A549 (cell line): ENCODE measurements around the gene TKTL1.

Experiments
- BHLHE40 ChIP-seq: IDR thresholded peaks from 2 replicates; pipeline ENCODE4 v1.6.1; 2012; ENCODE audit warnings: low read depth, low read length, inconsistent platforms
- JUN ChIP-seq, 2 experiments: fragments of >200 bp; sonication (Bioruptor Twin); formaldehyde crosslinking; IDR thresholded peaks; 2 replicates in 1 of 2; 3 replicates in 1 of 2; pipeline ENCODE4 v1.6.1; 2016 to 2017
- POLR2AphosphoS2 ChIP-seq: conservative IDR thresholded peaks from 2 replicates; pipeline ENCODE4 v1.6.1; 2012; ENCODE audit warnings: low read length, improper control_type of control experiment, inconsistent platforms
- RNF2 ChIP-seq: fragments of 200-600 bp; sonication (generic); IDR thresholded peaks from 2 replicates; pipeline ENCODE4 v1.6.1; 2016; ENCODE audit warnings: low read depth, mild to moderate bottlenecking, antibody characterized with exemption, moderate library complexity, borderline replicate concordance
- TF ChIP-seq, protein P1 (sequence below): fragments of >200 bp; sonication (Bioruptor Twin); formaldehyde crosslinking; IDR thresholded peaks from 3 replicates; pipeline ENCODE4 v1.5.1; 2016
- TF ChIP-seq, protein P2 (sequence below): IDR thresholded peaks from 2 replicates; pipeline ENCODE4 v1.6.1; 2012

GRCh38 chrX:154298312-154298711 lies 2.7 kb downstream of the TKTL1 start:
- TF ChIP-seq, protein P1, sequence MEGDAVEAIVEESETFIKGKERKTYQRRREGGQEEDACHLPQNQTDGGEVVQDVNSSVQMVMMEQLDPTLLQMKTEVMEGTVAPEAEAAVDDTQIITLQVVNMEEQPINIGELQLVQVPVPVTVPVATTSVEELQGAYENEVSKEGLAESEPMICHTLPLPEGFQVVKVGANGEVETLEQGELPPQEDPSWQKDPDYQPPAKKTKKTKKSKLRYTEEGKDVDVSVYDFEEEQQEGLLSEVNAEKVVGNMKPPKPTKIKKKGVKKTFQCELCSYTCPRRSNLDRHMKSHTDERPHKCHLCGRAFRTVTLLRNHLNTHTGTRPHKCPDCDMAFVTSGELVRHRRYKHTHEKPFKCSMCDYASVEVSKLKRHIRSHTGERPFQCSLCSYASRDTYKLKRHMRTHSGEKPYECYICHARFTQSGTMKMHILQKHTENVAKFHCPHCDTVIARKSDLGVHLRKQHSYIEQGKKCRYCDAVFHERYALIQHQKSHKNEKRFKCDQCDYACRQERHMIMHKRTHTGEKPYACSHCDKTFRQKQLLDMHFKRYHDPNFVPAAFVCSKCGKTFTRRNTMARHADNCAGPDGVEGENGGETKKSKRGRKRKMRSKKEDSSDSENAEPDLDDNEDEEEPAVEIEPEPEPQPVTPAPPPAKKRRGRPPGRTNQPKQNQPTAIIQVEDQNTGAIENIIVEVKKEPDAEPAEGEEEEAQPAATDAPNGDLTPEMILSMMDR, result no peak
- TF ChIP-seq POLR2AphosphoS2, result no peak
- TF ChIP-seq, protein P2, sequence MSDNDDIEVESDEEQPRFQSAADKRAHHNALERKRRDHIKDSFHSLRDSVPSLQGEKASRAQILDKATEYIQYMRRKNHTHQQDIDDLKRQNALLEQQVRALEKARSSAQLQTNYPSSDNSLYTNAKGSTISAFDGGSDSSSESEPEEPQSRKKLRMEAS, result no peak
- no peak for TF ChIP-seq BHLHE40
- no peak for TF ChIP-seq RNF2
- TF ChIP-seq JUN (IDR thresholded peaks at IDR 0.05), result no peak
